GM19238 (cell line): ENCODE measurements around the gene SERF1A.
"Not testable (repeated sequence)": the region's sequence is repeated elsewhere in the genome, so short reads cannot be mapped to it uniquely, and the experiment has no call there.

Source experiments
- DNase-seq: peaks from one replicate; pipeline ENCODE4 v3.0.0; 2011; ENCODE audit warnings: low spot score; ENCODE audit not compliant: insufficient read length

SERF1A gene

GRCh38 chr5:70900533-70901271 is at the start of gene SERF1A:
Gene SERF1A, plus strand, starts transcription at chr5:70900669. Its CDS starts 201 bp downstream, at chr5:70900870.
- not testable (repeated sequence) for DNase-seq

- not testable (repeated sequence) for DNase-seq
Measured at GRCh38 chr5:70866778-70867177, 33.7 kb upstream of the SERF1A start.

GRCh38 chr5:70870626-70871025 is 29.8 kb upstream of the SERF1A start:
- not testable (repeated sequence) for DNase-seq

- DNase-seq: not testable (repeated sequence)
Measured at GRCh38 chr5:70896076-70896475, 4.4 kb upstream of the SERF1A start.

- not testable (repeated sequence) for DNase-seq
Measured at GRCh38 chr5:70901272-70901571, 753 bp downstream of the SERF1A start.

GRCh38 chr5:70906624-70907023 is 6.2 kb downstream of the SERF1A start:
- DNase-seq: not testable (repeated sequence)

GRCh38 chr5:70916829-70917228 is 16.4 kb downstream of the SERF1A start:
- not testable (repeated sequence) for DNase-seq

- not testable (repeated sequence) for DNase-seq
Measured at GRCh38 chr5:70925211-70925562, 24.7 kb downstream of the SERF1A start.

GRCh38 chr5:70931709-70932368 is 31.4 kb downstream of the SERF1A start:
- not testable (repeated sequence) for DNase-seq

- DNase-seq: not testable (repeated sequence)
Measured at GRCh38 chr5:70932560-70932959, 32.1 kb downstream of the SERF1A start.

- DNase-seq: not testable (repeated sequence)
Measured at GRCh38 chr5:70953068-70953467, 52.6 kb downstream of the SERF1A start.
